Gastroesophageal sphincter (tissue), 4 donors: ENCODE results near the gene BARHL1. TPM values are rescaled to one million over a fixed set of nuclear protein-coding genes. Genes with fewer than 3 reads are reported as not detected.

Source experiments
- ATAC-seq: fragments of 150-250 bp; one replicate; pipeline ENCODE4 v1.9.1; 2016; ENCODE audit warnings: mild to moderate bottlenecking, moderate library complexity
- H3K27ac ChIP-seq, 4 donors: fragments of 200-600 bp; sonication (generic) in 3 of 4; 1 replicate in 3 of 4; 2 replicates in 1 of 4; pipeline ENCODE4 v1.5.1; 2016 to 2019
- H3K27me3 ChIP-seq: fragments of 200-600 bp; sonication (generic); one replicate; pipeline ENCODE4 v1.5.1; 2019
- H3K36me3 ChIP-seq, 2 donors: fragments of 200-600 bp; sonication (generic); one replicate each; pipeline ENCODE4 v1.5.1; 2019; ENCODE audit warnings: control low read depth in 1 of 2
- H3K4me1 ChIP-seq, 3 donors: fragments of 200-600 bp; sonication (generic); 1 replicate in 2 of 3; 2 replicates in 1 of 3; pipeline ENCODE4 v1.5.1; 2016 to 2019; ENCODE audit warnings: control low read depth in 2 of 3
- H3K4me3 ChIP-seq, 2 donors: fragments of 200-600 bp; sonication (generic); one replicate each; pipeline ENCODE4 v1.5.1; 2019; ENCODE audit warnings: mild to moderate bottlenecking in 1 of 2, moderate library complexity in 1 of 2
- H3K9me3 ChIP-seq, 3 donors: fragments of 200-600 bp; sonication (generic); one replicate each; pipeline ENCODE4 v1.5.1; 2017 to 2019; ENCODE audit warnings: control low read depth in 2 of 3
- EP300 ChIP-seq: sonication (generic); formaldehyde crosslinking; IDR thresholded peaks from one replicate; pipeline ENCODE4 v1.6.1; 2017; ENCODE audit warnings: antibody characterized with exemption, mild to moderate bottlenecking
- POLR2A ChIP-seq, 2 donors: fragments of 450-650 bp; IDR thresholded peaks; one replicate each; pipeline ENCODE4 v1.6.1; 2017; ENCODE audit warnings: antibody characterized with exemption in 2 of 2, mild to moderate bottlenecking in 2 of 2, moderate library complexity in 1 of 2
- POLR2AphosphoS5 ChIP-seq: sonication (generic); formaldehyde crosslinking; IDR thresholded peaks from one replicate; pipeline ENCODE4 v1.6.1; 2017; ENCODE audit warnings: antibody characterized with exemption
- WGBS, 2 donors: methylation state at CpG; one replicate each; pipeline ENCODE4 v1.1.5; 2018; ENCODE audit warnings: low coverage in 1 of 2; 5-methylcytosine and 5-hydroxymethylcytosine counted together
- total RNA-seq, 4 donors: library from RNA; depleted of rRNA; stranded (reverse); fragments of >200 nt; gene quantifications; one replicate each; pipeline ENCODE4 v1.1.0, GENCODE V29; 2016
- TF ChIP-seq, protein P1 (sequence below), 4 experiments: fragments of 200-600 bp in 2 of 4; fragments of 450-650 bp in 2 of 4; sonication (generic) in 1 of 4; IDR thresholded peaks; one replicate each; pipeline ENCODE4 v1.5.1; 2017 to 2019; ENCODE audit warnings: antibody characterized with exemption in 4 of 4, mild to moderate bottlenecking in 2 of 4, moderate library complexity in 2 of 4

BARHL1 gene
- total RNA-seq, 4 donors from 2014 or later: not detected

DNA sequence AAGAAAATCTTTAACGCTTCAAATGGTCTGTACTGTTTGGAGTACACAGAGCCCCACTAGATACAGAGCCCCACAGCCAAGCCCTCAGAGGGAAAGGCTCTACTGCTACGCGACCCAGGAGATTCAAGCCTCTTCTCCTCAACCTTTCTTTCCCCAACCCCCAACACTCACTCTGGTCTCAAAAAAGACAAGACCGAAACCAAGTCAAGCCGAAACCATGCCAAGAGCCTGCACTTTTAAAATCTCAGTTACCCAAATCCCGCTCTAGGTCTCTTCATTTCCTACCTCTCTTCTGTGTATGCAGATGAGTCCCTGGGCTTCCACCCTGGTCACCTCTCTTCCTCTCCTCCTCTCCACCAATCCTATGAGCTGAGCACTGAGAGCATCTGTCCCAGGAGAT is 31.9 kb downstream of the BARHL1 start:
- Histone ChIP-seq H3K9me3 (no peaks in the 10 kb centered on the region), H3K36me3 (peaks cover 0 to 98% of the 10 kb centered on the region in 2 donors), H3K27ac (no peak overlapping the region), H3K4me3 (no peak overlapping the region), H3K27me3 (no peaks in the 10 kb centered on the region), H3K4me1 (no peaks in the 10 kb centered on the region)
- TF ChIP-seq POLR2A (IDR thresholded peaks at IDR 0.05): no peak
- TF ChIP-seq POLR2AphosphoS5: no peak
- no peak for TF ChIP-seq EP300
- TF ChIP-seq, protein P1, sequence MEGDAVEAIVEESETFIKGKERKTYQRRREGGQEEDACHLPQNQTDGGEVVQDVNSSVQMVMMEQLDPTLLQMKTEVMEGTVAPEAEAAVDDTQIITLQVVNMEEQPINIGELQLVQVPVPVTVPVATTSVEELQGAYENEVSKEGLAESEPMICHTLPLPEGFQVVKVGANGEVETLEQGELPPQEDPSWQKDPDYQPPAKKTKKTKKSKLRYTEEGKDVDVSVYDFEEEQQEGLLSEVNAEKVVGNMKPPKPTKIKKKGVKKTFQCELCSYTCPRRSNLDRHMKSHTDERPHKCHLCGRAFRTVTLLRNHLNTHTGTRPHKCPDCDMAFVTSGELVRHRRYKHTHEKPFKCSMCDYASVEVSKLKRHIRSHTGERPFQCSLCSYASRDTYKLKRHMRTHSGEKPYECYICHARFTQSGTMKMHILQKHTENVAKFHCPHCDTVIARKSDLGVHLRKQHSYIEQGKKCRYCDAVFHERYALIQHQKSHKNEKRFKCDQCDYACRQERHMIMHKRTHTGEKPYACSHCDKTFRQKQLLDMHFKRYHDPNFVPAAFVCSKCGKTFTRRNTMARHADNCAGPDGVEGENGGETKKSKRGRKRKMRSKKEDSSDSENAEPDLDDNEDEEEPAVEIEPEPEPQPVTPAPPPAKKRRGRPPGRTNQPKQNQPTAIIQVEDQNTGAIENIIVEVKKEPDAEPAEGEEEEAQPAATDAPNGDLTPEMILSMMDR (IDR thresholded peaks at IDR 0.05): no peak
- no peak for ATAC-seq
- 70 to 88% methylated on average over 4 to 6 of the region's 6 CpGs for WGBS, 2 donors

DNA sequence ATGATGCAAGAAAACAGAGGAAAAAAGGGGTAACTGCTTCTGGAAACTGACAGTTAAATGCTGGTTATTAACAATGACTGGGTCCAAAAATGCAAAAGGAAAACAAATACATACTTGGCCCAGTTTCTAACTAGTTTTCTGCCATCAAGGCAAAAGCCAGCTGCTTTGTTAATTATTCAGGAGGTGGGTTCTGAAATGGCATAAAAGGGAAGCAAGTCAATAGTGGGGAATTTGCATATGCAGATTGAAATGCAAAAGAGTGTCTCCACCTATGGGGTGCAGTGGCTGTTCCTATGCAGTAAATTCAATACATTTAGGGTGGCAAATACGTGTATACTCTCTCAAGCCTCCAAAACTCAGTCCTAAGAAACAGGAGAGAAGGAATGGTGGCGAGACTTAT is 33.4 kb downstream of the BARHL1 start:
- TF ChIP-seq POLR2AphosphoS5 (no peak), EP300 (no peak), POLR2A (IDR thresholded peaks at IDR 0.05) (no peak)
- TF ChIP-seq, protein P1 (IDR thresholded peaks at IDR 0.05): no peak
- peaks cover 0 to 86% of the 10 kb centered on the region in 2 donors for H3K36me3 ChIP-seq

DNA sequence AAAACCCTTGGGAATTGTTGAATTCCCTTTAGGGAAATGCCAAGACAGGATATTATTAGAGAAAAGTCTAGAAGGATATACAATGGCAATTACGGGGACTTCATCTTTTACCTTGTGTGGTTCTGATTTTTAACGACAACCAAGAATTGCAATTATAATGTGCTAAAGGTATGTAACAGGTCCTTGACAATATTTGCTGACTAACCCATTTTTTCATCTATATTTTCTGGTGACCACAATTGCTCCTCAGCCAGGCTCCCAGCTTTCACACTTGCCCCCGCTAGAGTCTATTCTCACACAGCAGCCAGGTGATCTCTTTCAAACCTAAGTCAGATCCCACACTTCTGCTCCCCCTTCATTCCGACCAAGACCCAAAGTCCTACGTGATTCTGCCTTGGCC is 34.3 kb downstream of the BARHL1 start:
- Histone ChIP-seq H3K36me3 (peaks cover 0 to 83% of the 10 kb centered on the region in 2 donors), H3K9me3 (no peaks in the 10 kb centered on the region)

More for the DNA sequence above, 33.4 kb downstream of the BARHL1 start:
- Histone ChIP-seq H3K27ac (no peak overlapping the region), H3K9me3 (no peaks in the 10 kb centered on the region), H3K4me3 (no peak overlapping the region), H3K27me3 (no peaks in the 10 kb centered on the region), H3K4me1 (peaks cover 0 to 5% (median 0%) of the 10 kb centered on the region in 3 donors)
- ATAC-seq: no peak
- 85 to 87% methylated on average over 2 of the region's 2 CpGs for WGBS, 2 donors

GRCh38 chr9:132622159-132622558 is 39.8 kb downstream of the BARHL1 start:
- ATAC-seq: no peak
- Histone ChIP-seq H3K27ac (no peak overlapping the region), H3K4me3 (no peak overlapping the region), H3K27me3 (no peaks in the 10 kb centered on the region), H3K9me3 (no peaks in the 10 kb centered on the region), H3K36me3 (peaks cover 0 to 80% of the 10 kb centered on the region in 2 donors), H3K4me1 (peaks cover 0 to 5% (median 0%) of the 10 kb centered on the region in 3 donors)
- TF ChIP-seq POLR2AphosphoS5: no peak
- TF ChIP-seq, protein P1 (IDR thresholded peaks at IDR 0.05): no peak
- TF ChIP-seq POLR2A (IDR thresholded peaks at IDR 0.05): no peak
- no peak for TF ChIP-seq EP300
- WGBS, 2 donors: 0 to 52% methylated on average over 1 to 5 of the region's 5 CpGs

More for the DNA sequence above, 34.3 kb downstream of the BARHL1 start:
- H3K4me3 ChIP-seq: no peak overlapping the region
- H3K27me3 ChIP-seq: no peaks in the 10 kb centered on the region
- TF ChIP-seq EP300 (no peak), POLR2A (IDR thresholded peaks at IDR 0.05) (no peak), POLR2AphosphoS5 (no peak)
- TF ChIP-seq, protein P1 (IDR thresholded peaks at IDR 0.05): no peak
- ATAC-seq: no peak
- H3K27ac ChIP-seq: no peak overlapping the region
- WGBS, 2 donors: 90 to 100% methylated on average over 4 to 5 of the region's 5 CpGs
- H3K4me1 ChIP-seq: peaks cover 0 to 5% (median 0%) of the 10 kb centered on the region in 3 donors

GRCh38 chr9:132626285-132626684 is 43.9 kb downstream of the BARHL1 start:
- Histone ChIP-seq H3K36me3 (peaks cover 0 to 94% of the 10 kb centered on the region in 2 donors), H3K4me1 (no peaks in the 10 kb centered on the region), H3K27ac (no peak overlapping the region), H3K27me3 (no peaks in the 10 kb centered on the region), H3K4me3 (no peak overlapping the region), H3K9me3 (no peaks in the 10 kb centered on the region)
- TF ChIP-seq EP300 (no peak), POLR2AphosphoS5 (no peak), POLR2A (IDR thresholded peaks at IDR 0.05) (no peak)
- TF ChIP-seq, protein P1 (IDR thresholded peaks at IDR 0.05): no peak
- ATAC-seq: no peak
- WGBS, 2 donors: 90 to 94% methylated on average over 3 of the region's 5 CpGs
